GM23338 (cell line): ENCODE measurements around the gene COQ3. TPM values are rescaled to one million over a fixed set of nuclear protein-coding genes. Genes with fewer than 3 reads are reported as not detected.

ENCODE experiments used
- ATAC-seq: fragments of 200-7000 bp; cut with Tn5 transposase; 3 replicates; pipeline ENCODE4 v1.9.1; 2020
- DNase-seq: peaks from one replicate; pipeline ENCODE4 v3.0.0-alpha.2; 2015; ENCODE audit warnings: low spot score
- H2AFZ ChIP-seq: fragments of 200-600 bp; sonication (generic); 2 replicates; pipeline ENCODE4 v1.8.0; 2016; ENCODE audit warnings: antibody characterized with exemption, mild to moderate bottlenecking, moderate library complexity
- H3F3A ChIP-seq: fragments of 200-600 bp; sonication (generic); replicated peaks from 2 replicates; pipeline ENCODE4 v1.8.0; 2017; ENCODE audit warnings: antibody characterized with exemption, mixed run types, low read depth
- H3K27ac ChIP-seq: fragments of 200-600 bp; sonication (generic); 2 replicates; pipeline ENCODE4 v1.6.1; 2016; ENCODE audit warnings: low read depth
- H3K27me3 ChIP-seq: fragments of 200-600 bp; sonication (generic); 2 replicates; pipeline ENCODE4 v1.8.0; 2016; ENCODE audit warnings: mild to moderate bottlenecking, mixed run types, moderate library complexity; ENCODE audit not compliant: insufficient read depth
- H3K36me3 ChIP-seq: fragments of 200-600 bp; sonication (generic); 2 replicates; pipeline ENCODE4 v1.8.0; 2016; ENCODE audit warnings: mild to moderate bottlenecking; ENCODE audit not compliant: insufficient read depth
- H3K4me1 ChIP-seq: fragments of 200-600 bp; sonication (generic); 2 replicates; pipeline ENCODE4 v1.8.0; 2016; ENCODE audit warnings: mild to moderate bottlenecking, moderate library complexity; ENCODE audit not compliant: insufficient read depth
- H3K4me2 ChIP-seq: fragments of 200-600 bp; sonication (generic); 2 replicates; pipeline ENCODE4 v1.7.1; 2017; ENCODE audit warnings: mixed run types
- H3K4me3 ChIP-seq: fragments of 200-600 bp; sonication (generic); 2 replicates; pipeline ENCODE4 v1.6.1; 2016; ENCODE audit warnings: mixed run types
- H3K79me2 ChIP-seq: fragments of 200-600 bp; sonication (generic); replicated peaks from 2 replicates; pipeline ENCODE4 v1.8.0; 2017; ENCODE audit warnings: mild to moderate bottlenecking; ENCODE audit not compliant: insufficient read depth
- H3K9me2 ChIP-seq: fragments of 200-600 bp; sonication (generic); 2 replicates; pipeline ENCODE4 v1.8.0; 2017; ENCODE audit not compliant: insufficient read depth
- H4K20me1 ChIP-seq: fragments of 200-600 bp; sonication (generic); replicated peaks from 2 replicates; pipeline ENCODE4 v1.8.0; 2017; ENCODE audit warnings: mild to moderate bottlenecking; ENCODE audit not compliant: insufficient read depth
- H3K27ac Mint-ChIP-seq: 2 replicates; pipeline ENCODE4 v1.8.0; 2020; ENCODE audit warnings: inconsistent platforms, mild to moderate bottlenecking, moderate library complexity, mixed read lengths
- H3K27me3 Mint-ChIP-seq: 3 replicates; pipeline ENCODE4 v1.8.0; 2022; ENCODE audit warnings: low read depth, mild to moderate bottlenecking, moderate library complexity, mixed read lengths, inconsistent platforms; ENCODE audit not compliant: insufficient read depth, poor library complexity
- H3K36me3 Mint-ChIP-seq: 3 replicates; pipeline ENCODE4 v1.8.0; 2021; ENCODE audit warnings: low read depth, mild to moderate bottlenecking, inconsistent platforms, moderate library complexity, mixed read lengths
- H3K4me1 Mint-ChIP-seq: 3 replicates; pipeline ENCODE4 v1.8.0; 2020; ENCODE audit warnings: mild to moderate bottlenecking, inconsistent platforms, mixed read lengths
- H3K4me3 Mint-ChIP-seq: 3 replicates; pipeline ENCODE4 v1.8.0; 2021; ENCODE audit warnings: moderate library complexity, mild to moderate bottlenecking, inconsistent platforms, mixed read lengths
- H3K9me3 Mint-ChIP-seq: 3 replicates; pipeline ENCODE4 v1.8.0; 2020; ENCODE audit warnings: moderate library complexity, mild to moderate bottlenecking, inconsistent platforms, mixed read lengths
- CTCF ChIP-seq, 2 experiments: fragments of 200-600 bp in 1 of 2; sonication (generic) in 1 of 2; conservative IDR thresholded peaks; 2 replicates each; pipeline versions ENCODE4 v1.5.1 to v1.6.1; 2016 to 2017; ENCODE audit warnings: antibody characterized with exemption in 2 of 2, low read depth in 2 of 2, mild to moderate bottlenecking in 2 of 2, moderate library complexity in 1 of 2
- ETS1 ChIP-seq: IDR thresholded peaks from 2 replicates; pipeline ENCODE4 v1.6.1; 2016; ENCODE audit warnings: antibody characterized with exemption
- EZH2phosphoT487 ChIP-seq: fragments of 200-600 bp; sonication (generic); IDR thresholded peaks from one replicate; pipeline ENCODE4 v1.8.1; 2018; ENCODE audit warnings: antibody characterized with exemption; ENCODE audit not compliant: unreplicated experiment
- JUNB ChIP-seq: IDR thresholded peaks from one replicate; pipeline ENCODE4 v1.6.1; 2016; ENCODE audit warnings: antibody characterized with exemption; ENCODE audit not compliant: unreplicated experiment
- NANOG ChIP-seq: IDR thresholded peaks from 2 replicates; pipeline ENCODE4 v1.6.1; 2016; ENCODE audit warnings: antibody characterized with exemption, borderline replicate concordance
- POLR2AphosphoS5 ChIP-seq: IDR thresholded peaks from 2 replicates; pipeline ENCODE4 v1.6.1; 2016; ENCODE audit warnings: antibody characterized with exemption, low read depth
- REST ChIP-seq: IDR thresholded peaks from one replicate; pipeline ENCODE4 v1.6.1; 2018; ENCODE audit warnings: antibody characterized with exemption; ENCODE audit not compliant: unreplicated experiment
- polyA plus RNA-seq: library from polyadenylated mRNA; unstranded; fragments of >200 nt; fragmentation: Nextera tagmentation; extraction: Ambion mirVana; gene quantifications from 2 replicates; pipeline ENCODE4 v1.2.1, GENCODE V29; 2016
- total RNA-seq: library from RNA; depleted of rRNA; stranded (reverse); fragments of >200 nt; shearing (Covaris generic); gene quantifications from 2 replicates; pipeline ENCODE4 v1.2.3, GENCODE V29; 2014

Gene COQ3
- total and polyA plus RNA-seq, 2 experiments from 2014 or later: 11.8 to 22.5 TPM

- Histone ChIP-seq H3K4me2 (peak overlapping the region; percentile 96; the same call in 1 of the 2 replicates), H3K79me2 (0 out of 2 replicates have a peak, but pooled peaks cover 3% of the 10 kb centered on the region), H3K27me3 (peaks cover 12% of the 10 kb centered on the region; the same call in 1 of the 2 replicates), H3K27ac (peak overlapping the region; percentile 10; the same call in 1 of the 2 replicates), H2AFZ (no peak overlapping the region), H3K4me3 (peak overlapping the region; percentile 56; the same call in 1 of the 2 replicates), H3F3A (no peaks in the 10 kb centered on the region), H3K4me1 (peaks cover 27% of the 10 kb centered on the region), H3K9me2 (no peaks in the 10 kb centered on the region), H4K20me1 (no peaks in the 10 kb centered on the region), H3K36me3 (no peaks in the 10 kb centered on the region)
- ATAC-seq (no peak), DNase-seq (peak; percentile 20)
- Mint-ChIP-seq H3K4me1 (peaks cover 35% of the 10 kb centered on the region), H3K4me3 (peak overlapping the region; percentile 90), H3K27me3 (peaks cover 12% of the 10 kb centered on the region), H3K27ac (no peak overlapping the region), H3K9me3 (no peaks in the 10 kb centered on the region), H3K36me3 (no peaks in the 10 kb centered on the region)
- no peak for TF ChIP-seq EZH2phosphoT487
- no peak for TF ChIP-seq POLR2AphosphoS5
- TF ChIP-seq NANOG: no peak
Observed at GRCh38 chr6:99347804-99348203, 46.2 kb downstream of the COQ3 start.

GRCh38 chr6:99346595-99346994 lies 47.4 kb downstream of the COQ3 start:
- Mint-ChIP-seq H3K9me3 (no peaks in the 10 kb centered on the region), H3K4me1 (peaks cover 33% of the 10 kb centered on the region), H3K4me3 (no peak overlapping the region), H3K27me3 (peaks cover 12% of the 10 kb centered on the region), H3K27ac (no peak overlapping the region; the same call in 1 of the 2 replicates), H3K36me3 (no peaks in the 10 kb centered on the region)
- no peaks in the 10 kb centered on the region for H4K20me1 ChIP-seq
- H2AFZ ChIP-seq: no peak overlapping the region
- H3K79me2 ChIP-seq: 0 out of 2 replicates have a peak, but pooled peaks cover 3% of the 10 kb centered on the region
- H3F3A ChIP-seq: no peaks in the 10 kb centered on the region
- no peak overlapping the region for H3K4me3 ChIP-seq
- ATAC-seq: no peak
- DNase-seq: no peak
- no peaks in the 10 kb centered on the region for H3K36me3 ChIP-seq
- H3K27me3 ChIP-seq: peaks cover 12% of the 10 kb centered on the region; the same call in 1 of the 2 replicates
- H3K4me1 ChIP-seq: peaks cover 27% of the 10 kb centered on the region
- no peaks in the 10 kb centered on the region for H3K9me2 ChIP-seq
- TF ChIP-seq REST: no peak
- no peak for TF ChIP-seq ETS1
- no peak for TF ChIP-seq JUNB
- TF ChIP-seq CTCF (conservative IDR thresholded peaks at IDR 0.05; ENCODE audit: low read depth in 2 of 2): no peak
- no peak overlapping the region for H3K27ac ChIP-seq
- no peak overlapping the region for H3K4me2 ChIP-seq
